ENCODE results near the gene GUCA2B.

GUCA2B gene

GRCh38 chr1:42189931-42190853 is 37.0 kb downstream of the GUCA2B start:
- TF ChIP-seq CTCF (IDR thresholded peaks at IDR 0.05; ENCODE audit: low read depth, low read length, missing control alignments): no peak
- DNase-seq: no peak
- Histone ChIP-seq H3K27ac (no peak overlapping the region), H3K4me3 (ENCODE audit: low read depth, low read length) (no peak overlapping the region), H3K36me3 (replicated peaks) (peaks cover 11% of the 10 kb centered on the region), H3K27me3 (replicated peaks) (no peaks in the 10 kb centered on the region)
- in situ Hi-C loops (cut with HindIII; ENCODE audit: low pct_ligation_motif_present, low sequenced_read_pairs): no loop called here

- H3K27ac ChIP-seq: no peak overlapping the region
- H3K4me3 ChIP-seq (ENCODE audit: low read depth, low read length): no peak overlapping the region
- DNase-seq: no peak
- in situ Hi-C loops (cut with HindIII; ENCODE audit: low pct_ligation_motif_present, low sequenced_read_pairs): no loop called here
- no peak for TF ChIP-seq CTCF (IDR thresholded peaks at IDR 0.05; ENCODE audit: low read depth, low read length, missing control alignments)
- peaks cover 11% of the 10 kb centered on the region for H3K36me3 ChIP-seq (replicated peaks)
- H3K27me3 ChIP-seq (replicated peaks): no peaks in the 10 kb centered on the region
These were observed 38.1 kb downstream of the GUCA2B start for GRCh38 chr1:42191319-42191718.

- in situ Hi-C loops (cut with HindIII; ENCODE audit: low pct_ligation_motif_present, low sequenced_read_pairs): no loop called here
- no peak for TF ChIP-seq CTCF (IDR thresholded peaks at IDR 0.05; ENCODE audit: low read depth, low read length, missing control alignments)
- H3K27ac ChIP-seq: no peak overlapping the region
- H3K4me3 ChIP-seq (ENCODE audit: low read depth, low read length): no peak overlapping the region
- no peaks in the 10 kb centered on the region for H3K27me3 ChIP-seq (replicated peaks)
- H3K36me3 ChIP-seq (replicated peaks): peaks cover 10% of the 10 kb centered on the region
- no peak for DNase-seq
These were observed 38.9 kb downstream of the GUCA2B start for GRCh38 chr1:42192106-42192505.

- DNase-seq: no peak
- H3K27me3 ChIP-seq (replicated peaks): no peaks in the 10 kb centered on the region
- H3K36me3 ChIP-seq (replicated peaks): peaks cover 3% of the 10 kb centered on the region
- no peak for TF ChIP-seq CTCF (IDR thresholded peaks at IDR 0.05; ENCODE audit: low read depth, low read length, missing control alignments)
- no peak overlapping the region for H3K27ac ChIP-seq
- no peak overlapping the region for H3K4me3 ChIP-seq (ENCODE audit: low read depth, low read length)
- in situ Hi-C loops (cut with HindIII; ENCODE audit: low pct_ligation_motif_present, low sequenced_read_pairs): no loop called here
These were observed 42.6 kb downstream of the GUCA2B start for GRCh38 chr1:42195841-42196240.

- Histone ChIP-seq H3K27ac (no peak overlapping the region), H3K4me3 (ENCODE audit: low read depth, low read length) (no peak overlapping the region), H3K27me3 (replicated peaks) (no peaks in the 10 kb centered on the region), H3K36me3 (replicated peaks) (no peaks in the 10 kb centered on the region)
- DNase-seq: no peak
- in situ Hi-C loops (cut with HindIII; ENCODE audit: low pct_ligation_motif_present, low sequenced_read_pairs): no loop called here
- TF ChIP-seq CTCF (IDR thresholded peaks at IDR 0.05; ENCODE audit: low read depth, low read length, missing control alignments): no peak
These were observed 45.0 kb downstream of the GUCA2B start for GRCh38 chr1:42198251-42198650.

Measured in brain microvascular endothelial cell (primary cell).